GM12878 (cell line): ENCODE results near the gene ZBTB37. TPM values are rescaled to one million over a fixed set of nuclear protein-coding genes. Genes with fewer than 3 reads are reported as not detected.

ENCODE experiments used
- CBFB ChIP-seq: IDR thresholded peaks from 2 replicates; pipeline ENCODE4 v1.6.1; 2016; ENCODE audit warnings: antibody characterized with exemption, low read depth
- CBX5 ChIP-seq: sonication (generic); IDR thresholded peaks from 2 replicates; pipeline ENCODE4 v1.6.1; 2016; ENCODE audit warnings: low read depth, moderate library complexity, mild to moderate bottlenecking, inconsistent platforms
- CHD1 ChIP-seq: IDR thresholded peaks from 2 replicates; pipeline ENCODE4 v1.6.1; 2012; ENCODE audit warnings: low read depth, low read length, improper control_type of control experiment
- CUX1 ChIP-seq: IDR thresholded peaks from 2 replicates; pipeline ENCODE4 v1.6.1; 2012; ENCODE audit warnings: improper control_type of control experiment, low read depth, low read length; ENCODE audit not compliant: insufficient replicate concordance
- EGR1 ChIP-seq, 2 experiments: IDR thresholded peaks; 1 replicate in 1 of 2; 2 replicates in 1 of 2; pipeline ENCODE4 v1.6.1; 2011 to 2012; ENCODE audit warnings: low read depth in 2 of 2, low read length in 2 of 2, borderline replicate concordance in 1 of 2, mild to moderate bottlenecking in 1 of 2, moderate library complexity in 1 of 2
- FOS ChIP-seq: IDR thresholded peaks from 3 replicates; pipeline ENCODE4 v1.6.1; 2011; ENCODE audit warnings: borderline replicate concordance; ENCODE audit not compliant: insufficient read length; ENCODE audit errors: extremely low read depth
- HCFC1 ChIP-seq: fragments of 150-350 bp; IDR thresholded peaks from 2 replicates; pipeline ENCODE4 v1.6.1; 2014; ENCODE audit warnings: low read length
- JUNB ChIP-seq: IDR thresholded peaks from 2 replicates; pipeline ENCODE4 v1.6.1; 2016; ENCODE audit warnings: antibody characterized with exemption, mild to moderate bottlenecking
- MTA3 ChIP-seq: IDR thresholded peaks from 2 replicates; pipeline ENCODE4 v1.6.1; 2012; ENCODE audit warnings: low read length, inconsistent platforms, borderline replicate concordance
- NFYA ChIP-seq: IDR thresholded peaks from 2 replicates; pipeline ENCODE4 v1.6.1; 2011; ENCODE audit warnings: low read depth, mild to moderate bottlenecking, low read length, improper control_type of control experiment, borderline replicate concordance
- NR2C2 ChIP-seq: IDR thresholded peaks from 2 replicates; pipeline ENCODE4 v1.6.1; 2011; ENCODE audit warnings: borderline replicate concordance, low read depth; ENCODE audit not compliant: control insufficient read depth, insufficient read length
- PML ChIP-seq: IDR thresholded peaks from 2 replicates; pipeline ENCODE4 v1.6.1; 2012; ENCODE audit warnings: low read length, inconsistent platforms
- RFX5 ChIP-seq: IDR thresholded peaks from 2 replicates; pipeline ENCODE4 v1.6.1; 2011; ENCODE audit warnings: low read depth, low read length, improper control_type of control experiment
- SMAD1 ChIP-seq: fragments of 450-650 bp; IDR thresholded peaks from 2 replicates; pipeline ENCODE4 v1.6.1; 2018; ENCODE audit warnings: mild to moderate bottlenecking, low read depth; ENCODE audit not compliant: partially characterized antibody
- TAF1 ChIP-seq: IDR thresholded peaks from 2 replicates; pipeline ENCODE4 v1.6.1; 2011; ENCODE audit warnings: mild to moderate bottlenecking, low read depth, low read length, borderline replicate concordance
- polyA plus RNA-seq, 11 experiments: library from polyadenylated mRNA; depleted of rRNA in 4 of 11; unstranded in 6 of 11; stranded (reverse) in 5 of 11; fragments of >200 nt; fragmentation: Nextera tagmentation in 4 of 11; fragmentation: Illumina TruSeq in 1 of 11; extraction: Ambion mirVana in 4 of 11; extraction: Trizol in 1 of 11; gene quantifications; 1 replicate in 1 of 11; 2 replicates in 10 of 11; pipeline versions ENCODE4 v1.2.1 to v1.2.3, GENCODE V29; 2011 to 2016; ENCODE audit warnings: inconsistent platforms in 2 of 11, missing spikeins in 2 of 11, low read depth in 1 of 11
- total RNA-seq, 4 experiments: library from RNA; depleted of rRNA in 3 of 4; stranded (reverse); fragments of >200 nt in 3 of 4; fragmentation: Illumina TruSeq in 1 of 4; extraction: Trizol in 1 of 4; gene quantifications; 2 replicates each; pipeline versions ENCODE4 v1.2.1 to v1.2.3, GENCODE V29; 2013 to 2021
- TF ChIP-seq, protein P1 (sequence below): fragments of 450-650 bp; IDR thresholded peaks from 2 replicates; pipeline ENCODE4 v1.6.1; 2016; ENCODE audit warnings: mild to moderate bottlenecking
- TF ChIP-seq, protein P2 (sequence below): fragments of 450-650 bp; formaldehyde crosslinking; IDR thresholded peaks from 2 replicates; pipeline ENCODE4 v1.4.0; 2022; ENCODE audit warnings: mild to moderate bottlenecking, moderate library complexity
- TF ChIP-seq, protein P3 (sequence below): fragments of 450-650 bp; IDR thresholded peaks from 2 replicates; pipeline ENCODE4 v1.6.1; 2016; ENCODE audit warnings: mild to moderate bottlenecking

Gene ZBTB37
- total and polyA plus RNA-seq, 10 of the 15 experiments (the other 5 are each of a cell fraction or from before 2014, with no cell fraction given): 0.16 to 5.7 (median 1.9) TPM

GRCh38 chr1:173824315-173825081 lies 43.7 kb upstream of the ZBTB37 start, which contains the start of the genes CENPL and DARS2 (continued):
- TF ChIP-seq, protein P1, sequence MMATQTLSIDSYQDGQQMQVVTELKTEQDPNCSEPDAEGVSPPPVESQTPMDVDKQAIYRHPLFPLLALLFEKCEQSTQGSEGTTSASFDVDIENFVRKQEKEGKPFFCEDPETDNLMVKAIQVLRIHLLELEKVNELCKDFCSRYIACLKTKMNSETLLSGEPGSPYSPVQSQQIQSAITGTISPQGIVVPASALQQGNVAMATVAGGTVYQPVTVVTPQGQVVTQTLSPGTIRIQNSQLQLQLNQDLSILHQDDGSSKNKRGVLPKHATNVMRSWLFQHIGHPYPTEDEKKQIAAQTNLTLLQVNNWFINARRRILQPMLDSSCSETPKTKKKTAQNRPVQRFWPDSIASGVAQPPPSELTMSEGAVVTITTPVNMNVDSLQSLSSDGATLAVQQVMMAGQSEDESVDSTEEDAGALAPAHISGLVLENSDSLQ: no peak
- TF ChIP-seq NR2C2 (no peak), SMAD1 (no peak), JUNB (peak; percentile 13; the same call in 1 of the 2 replicates), CUX1 (no peak), MTA3 (0 out of 2 replicates have a peak, but pooled peaks have one; percentile 1), PML (peak; percentile 89; the same call in 1 of the 2 replicates), TAF1 (peak; percentile 29; the same call in 1 of the 2 replicates), FOS (no peak), RFX5 (no peak), CBX5 (peak; percentile 25; the same call in 1 of the 2 replicates), EGR1 (IDR thresholded peaks at IDR 0.05; ENCODE audit: borderline replicate concordance in 1 of 2, low read depth in 2 of 2, low read length in 2 of 2) (peak in 1 of 2 experiments; percentile 14; a peak in 1 of 3 replicates), HCFC1 (peak; percentile 84), NFYA (no peak; the same call in 1 of the 2 replicates), CBFB (peak; percentile 73; the same call in 1 of the 2 replicates), CHD1 (peak; percentile 33; the same call in 1 of the 2 replicates)
- TF ChIP-seq, protein P2, sequence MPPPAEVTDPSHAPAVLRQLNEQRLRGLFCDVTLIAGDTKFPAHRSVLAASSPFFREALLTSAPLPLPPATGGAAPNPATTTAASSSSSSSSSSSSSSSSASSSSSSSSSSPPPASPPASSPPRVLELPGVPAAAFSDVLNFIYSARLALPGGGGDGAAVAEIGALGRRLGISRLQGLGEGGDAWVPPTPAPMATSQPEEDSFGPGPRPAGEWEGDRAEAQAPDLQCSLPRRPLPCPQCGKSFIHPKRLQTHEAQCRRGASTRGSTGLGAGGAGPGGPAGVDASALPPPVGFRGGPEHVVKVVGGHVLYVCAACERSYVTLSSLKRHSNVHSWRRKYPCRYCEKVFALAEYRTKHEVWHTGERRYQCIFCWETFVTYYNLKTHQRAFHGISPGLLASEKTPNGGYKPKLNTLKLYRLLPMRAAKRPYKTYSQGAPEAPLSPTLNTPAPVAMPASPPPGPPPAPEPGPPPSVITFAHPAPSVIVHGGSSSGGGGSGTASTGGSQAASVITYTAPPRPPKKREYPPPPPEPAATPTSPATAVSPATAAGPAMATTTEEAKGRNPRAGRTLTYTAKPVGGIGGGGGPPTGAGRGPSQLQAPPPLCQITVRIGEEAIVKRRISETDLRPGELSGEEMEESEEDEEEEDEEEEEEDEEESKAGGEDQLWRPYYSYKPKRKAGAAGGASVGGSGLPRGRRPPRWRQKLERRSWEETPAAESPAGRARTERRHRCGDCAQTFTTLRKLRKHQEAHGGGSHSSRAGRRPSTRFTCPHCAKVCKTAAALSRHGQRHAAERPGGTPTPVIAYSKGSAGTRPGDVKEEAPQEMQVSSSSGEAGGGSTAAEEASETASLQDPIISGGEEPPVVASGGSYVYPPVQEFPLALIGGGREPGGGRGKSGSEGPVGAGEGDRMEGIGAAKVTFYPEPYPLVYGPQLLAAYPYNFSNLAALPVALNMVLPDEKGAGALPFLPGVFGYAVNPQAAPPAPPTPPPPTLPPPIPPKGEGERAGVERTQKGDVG (CRISPR knock-in tag): no peak
- TF ChIP-seq, protein P3, sequence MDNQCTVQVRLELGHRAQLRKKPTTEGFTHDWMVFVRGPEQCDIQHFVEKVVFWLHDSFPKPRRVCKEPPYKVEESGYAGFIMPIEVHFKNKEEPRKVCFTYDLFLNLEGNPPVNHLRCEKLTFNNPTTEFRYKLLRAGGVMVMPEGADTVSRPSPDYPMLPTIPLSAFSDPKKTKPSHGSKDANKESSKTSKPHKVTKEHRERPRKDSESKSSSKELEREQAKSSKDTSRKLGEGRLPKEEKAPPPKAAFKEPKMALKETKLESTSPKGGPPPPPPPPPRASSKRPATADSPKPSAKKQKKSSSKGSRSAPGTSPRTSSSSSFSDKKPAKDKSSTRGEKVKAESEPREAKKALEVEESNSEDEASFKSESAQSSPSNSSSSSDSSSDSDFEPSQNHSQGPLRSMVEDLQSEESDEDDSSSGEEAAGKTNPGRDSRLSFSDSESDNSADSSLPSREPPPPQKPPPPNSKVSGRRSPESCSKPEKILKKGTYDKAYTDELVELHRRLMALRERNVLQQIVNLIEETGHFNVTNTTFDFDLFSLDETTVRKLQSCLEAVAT: peak; percentile 95
